WTC11 (cell line): ENCODE data around the gene INTU.

Source experiments
- CREB1 ChIP-seq: sonication (generic); formaldehyde crosslinking; IDR thresholded peaks from 2 replicates; pipeline ENCODE4 v1.8.0; 2023; ENCODE audit warnings: mild to moderate bottlenecking, missing genetic modification reagents
- ELF4 ChIP-seq: sonication (generic); formaldehyde crosslinking; IDR thresholded peaks from 2 replicates; pipeline ENCODE4 v1.8.1; 2022; ENCODE audit warnings: low read depth, mild to moderate bottlenecking, moderate library complexity, missing genetic modification reagents
- FOXK1 ChIP-seq: sonication (generic); formaldehyde crosslinking; IDR thresholded peaks from 2 replicates; pipeline ENCODE4 v1.8.0; 2022; ENCODE audit warnings: mild to moderate bottlenecking, moderate library complexity, missing genetic modification reagents

DNA sequence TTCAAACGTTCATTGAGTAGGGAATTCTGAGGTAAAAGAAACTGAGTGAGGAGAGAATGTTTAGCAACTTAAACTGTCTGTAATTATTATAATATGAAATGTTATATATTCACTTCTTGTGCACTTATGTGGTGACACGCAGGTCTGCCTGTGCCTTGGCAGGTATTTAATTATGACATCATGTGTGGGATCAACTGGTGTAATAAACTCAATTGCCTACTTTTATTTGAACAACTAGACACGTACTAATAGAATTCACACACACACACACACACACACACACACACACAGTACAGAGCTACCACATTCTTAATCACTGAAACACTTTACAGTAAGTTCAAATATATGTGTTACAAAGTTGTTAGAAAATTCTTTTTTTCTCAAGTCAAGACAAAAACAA lies 76.7 kb downstream of the INTU start:
- no peak for TF ChIP-seq CREB1
- no peak for TF ChIP-seq ELF4
- TF ChIP-seq FOXK1 (CRISPR knock-in tag): no peak
